Measurements from ENCODE around the gene SLC25A51.
"Not testable (repeated sequence)": the region's sequence is repeated elsewhere in the genome, so short reads cannot be mapped to it uniquely, and the experiment has no call there.

The SLC25A51 gene

GRCh38 chr9:37902796-37903646 is 906 bp downstream of the SLC25A51 start:
- DNase-seq = no peak

GRCh38 chr9:37902131-37902530 is 1.8 kb downstream of the SLC25A51 start:
- no peak for DNase-seq

- DNase-seq = no peak
Observed at GRCh38 chr9:37899041-37899440, 4.9 kb downstream of the SLC25A51 start.

- DNase-seq = no peak
Observed at GRCh38 chr9:37897665-37898064, 6.3 kb downstream of the SLC25A51 start.

GRCh38 chr9:37892063-37892462 is 11.9 kb downstream of the SLC25A51 start:
- no peak for DNase-seq

GRCh38 chr9:37891042-37891441 is 12.9 kb downstream of the SLC25A51 start:
- not testable (repeated sequence) for DNase-seq

- no peak for DNase-seq
Observed at GRCh38 chr9:37889536-37889935, 14.4 kb downstream of the SLC25A51 start.

GRCh38 chr9:37887977-37888583 is 15.8 kb downstream of the SLC25A51 start:
- DNase-seq = not testable (repeated sequence)

- no peak for DNase-seq
Observed at GRCh38 chr9:37880916-37881479, 22.9 kb downstream of the SLC25A51 start.

- no peak for DNase-seq
Observed at GRCh38 chr9:37876376-37876775, 27.6 kb downstream of the SLC25A51 start.

- no peak for DNase-seq
Observed at GRCh38 chr9:37873955-37874354, 30.0 kb downstream of the SLC25A51 start.

- no peak for DNase-seq
Observed at GRCh38 chr9:37870799-37871176, 33.1 kb downstream of the SLC25A51 start.

GRCh38 chr9:37870081-37870798 is 33.7 kb downstream of the SLC25A51 start:
- no peak for DNase-seq

GRCh38 chr9:37862530-37862929 is 41.4 kb downstream of the SLC25A51 start:
- DNase-seq = no peak

GRCh38 chr9:37859043-37859442 is 44.9 kb downstream of the SLC25A51 start:
- DNase-seq = no peak

GRCh38 chr9:37856551-37856950 is 47.4 kb downstream of the SLC25A51 start:
- no peak for DNase-seq

- DNase-seq = no peak
Observed at GRCh38 chr9:37852222-37852621, 51.7 kb downstream of the SLC25A51 start.

GRCh38 chr9:37840560-37841194 is 63.2 kb downstream of the SLC25A51 start:
- DNase-seq = no peak

- no peak for DNase-seq
Observed at GRCh38 chr9:37839496-37840461, 64.1 kb downstream of the SLC25A51 start.
